ENCODE measurements around the gene UCP1.

Gene UCP1

GRCh38 chr4:140568507-140569306 lies at the start of gene UCP1:
UCP1 (minus strand) TSS chr4:140568961; CDS start chr4:140568729, 232 bp downstream.
- peak within 1 kb of the TSS; percentile 49 for H3K4me3 ChIP-seq (ENCODE audit: low read depth, low read length)
- DNase-seq (ENCODE audit: low read depth) = no peak

DNA sequence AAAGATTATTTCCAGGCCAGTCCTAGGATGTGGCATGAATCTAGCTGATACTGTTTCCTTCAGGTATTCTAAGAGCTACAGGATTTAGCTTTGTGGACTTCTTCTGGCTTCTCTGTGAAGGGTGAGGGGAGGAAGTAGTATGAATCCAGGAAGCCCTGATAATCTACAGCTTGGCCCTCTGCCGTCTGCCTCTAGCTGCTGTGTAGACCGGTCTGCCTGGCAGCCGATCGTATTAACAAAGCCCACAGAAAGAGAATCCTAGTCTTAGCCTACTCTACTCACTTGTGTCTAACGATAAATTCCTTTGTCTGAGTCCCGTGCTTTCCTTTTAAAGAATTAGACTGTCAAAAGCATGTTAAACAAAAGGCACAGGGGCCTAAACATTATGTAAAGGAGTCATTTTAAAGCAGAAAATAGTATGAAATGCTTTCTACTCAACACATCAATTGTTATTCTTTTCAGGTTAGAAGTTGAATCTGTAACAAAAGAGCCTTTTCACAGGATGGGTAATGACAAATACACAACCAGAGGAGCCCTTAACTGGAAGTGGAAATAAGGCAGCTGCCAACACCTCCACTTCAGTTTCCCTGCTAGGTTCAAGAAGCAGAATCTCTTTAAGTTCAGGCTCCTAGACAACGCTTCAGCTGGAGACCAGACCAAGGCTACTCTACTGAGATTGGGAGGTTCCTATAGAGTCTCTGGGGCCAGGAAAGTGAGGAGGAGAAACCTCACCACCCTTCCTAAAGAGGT lies 48.9 kb upstream of the UCP1 start:
- no peak overlapping the region for H3K4me3 ChIP-seq (ENCODE audit: low read depth, low read length)
- no peak for DNase-seq (ENCODE audit: low read depth)

DNA sequence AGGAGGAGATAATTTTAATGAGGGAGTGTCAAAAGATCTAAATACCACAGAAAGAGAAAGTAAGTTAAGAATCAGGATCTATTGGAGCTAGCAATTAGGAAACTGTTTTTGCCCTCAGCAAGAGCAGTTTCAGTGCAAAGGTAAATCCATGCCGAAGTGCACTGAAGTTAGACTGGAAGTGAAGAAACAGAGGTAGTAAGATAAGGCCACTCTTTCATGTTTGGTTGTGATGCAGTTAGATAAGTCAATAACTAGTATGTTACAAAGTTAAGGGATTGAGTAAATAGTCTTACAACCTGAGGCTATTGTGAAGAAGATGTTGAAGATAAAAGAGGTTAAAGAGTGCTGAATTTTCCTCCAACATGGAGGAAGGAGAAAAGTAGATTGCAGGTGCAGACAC lies 46.7 kb upstream of the UCP1 start:
- H3K4me3 ChIP-seq (ENCODE audit: low read depth, low read length) = no peak overlapping the region
- DNase-seq (ENCODE audit: low read depth) = no peak

DNA sequence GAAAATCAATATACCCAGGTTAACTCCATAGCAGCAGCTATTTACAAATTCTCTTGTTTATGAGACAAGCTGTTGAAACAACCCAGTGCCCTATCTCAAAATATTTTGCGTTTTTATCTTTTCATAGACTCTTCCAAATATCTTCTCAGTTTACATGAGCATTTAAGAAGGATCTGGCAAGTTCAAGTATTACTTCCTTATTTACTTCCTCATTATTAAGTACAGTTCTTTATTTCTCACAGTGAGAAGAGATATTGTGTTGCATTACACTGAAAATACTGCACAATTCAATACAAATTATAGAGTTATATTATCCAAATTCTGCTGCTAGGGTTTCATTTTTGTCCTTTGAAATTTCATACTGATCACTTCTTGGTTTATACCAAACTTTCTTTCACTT lies 43.6 kb upstream of the UCP1 start:
- no peak overlapping the region for H3K4me3 ChIP-seq (ENCODE audit: low read depth, low read length)
- no peak for DNase-seq (ENCODE audit: low read depth)

DNA sequence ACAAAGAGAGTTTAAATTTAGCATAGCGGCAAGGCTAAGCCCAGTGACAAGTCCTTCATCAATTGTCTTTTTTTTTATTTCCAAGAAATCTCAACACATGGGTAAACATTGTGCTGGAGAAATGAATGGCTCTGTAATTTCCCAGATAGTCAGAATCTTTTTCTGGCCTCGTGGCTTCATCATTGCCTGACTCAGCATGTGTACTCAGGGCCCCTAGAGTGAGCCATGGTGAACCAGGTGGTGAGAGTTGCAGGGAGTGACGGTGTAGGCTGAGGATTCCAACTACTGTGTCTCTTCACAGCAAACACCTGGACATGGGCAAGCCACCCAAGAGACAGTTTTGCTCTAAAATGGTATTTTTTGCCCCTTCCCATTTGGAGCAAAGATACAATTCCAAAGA lies 43.1 kb upstream of the UCP1 start:
- peak; percentile 10 for DNase-seq (ENCODE audit: low read depth)
- H3K4me3 ChIP-seq (ENCODE audit: low read depth, low read length) = no peak overlapping the region

DNA sequence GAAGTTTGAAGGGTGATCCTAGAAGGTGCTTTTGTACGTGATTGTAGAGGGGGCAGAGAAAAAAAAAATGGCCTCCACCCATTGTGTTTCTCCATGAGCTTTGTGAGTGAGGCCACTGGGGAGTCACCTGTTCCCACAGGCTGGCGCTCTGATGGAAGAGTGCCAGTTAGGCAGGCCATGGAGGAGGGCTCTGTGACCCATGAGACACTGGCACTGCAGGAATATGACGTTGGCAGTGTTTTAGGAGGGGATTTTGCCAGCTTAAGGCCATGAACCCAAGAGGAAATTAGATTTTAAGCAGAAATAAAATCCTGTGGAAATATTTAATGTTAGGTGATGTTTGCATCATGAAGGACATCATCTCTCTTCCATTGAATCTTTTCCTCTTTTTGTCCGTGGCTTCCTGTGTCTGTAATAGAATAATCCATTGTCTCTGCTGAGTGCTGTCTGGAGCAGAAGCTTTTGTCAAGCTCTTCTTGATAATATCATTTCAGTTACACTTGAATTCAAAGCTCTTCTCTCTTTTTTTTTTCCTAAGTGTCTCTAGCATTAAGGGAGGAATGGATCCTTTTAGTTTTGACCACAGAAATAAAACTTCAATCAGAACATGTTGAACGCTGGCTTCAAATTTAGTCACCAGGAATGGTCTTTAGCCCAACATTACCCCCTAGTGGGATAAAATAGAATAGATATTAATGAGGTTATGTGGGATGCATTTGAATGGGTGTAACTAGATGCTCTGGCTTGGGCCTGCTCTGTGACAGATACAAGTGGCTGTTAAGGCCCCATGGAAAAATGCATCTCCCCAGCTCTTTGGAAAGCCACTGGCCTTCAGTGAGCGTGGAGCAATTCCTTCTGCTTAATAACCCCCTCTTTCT lies 41.0 kb upstream of the UCP1 start:
- no peak overlapping the region for H3K4me3 ChIP-seq (ENCODE audit: low read depth, low read length)
- DNase-seq (ENCODE audit: low read depth) = no peak

DNA sequence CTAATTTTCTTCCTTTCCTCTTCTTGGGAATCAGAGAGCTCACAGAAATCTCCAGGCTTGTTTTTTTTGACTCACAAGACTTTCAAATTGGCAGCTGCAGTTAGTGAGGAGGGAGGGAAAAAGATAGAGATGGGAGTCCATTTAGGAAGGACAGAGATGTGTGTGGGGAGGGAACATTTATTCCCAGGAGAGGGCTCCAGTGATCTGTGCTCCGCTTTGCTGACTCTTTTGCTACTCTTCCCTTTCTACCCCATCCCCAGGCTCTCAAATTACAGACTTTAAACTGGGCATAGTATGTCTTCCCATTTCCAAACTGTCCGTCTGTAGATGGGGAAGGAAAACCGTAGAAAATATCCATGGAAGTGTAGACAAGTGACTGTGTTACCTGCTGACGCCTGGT lies 39.1 kb upstream of the UCP1 start:
- DNase-seq (ENCODE audit: low read depth) = no peak

DNA sequence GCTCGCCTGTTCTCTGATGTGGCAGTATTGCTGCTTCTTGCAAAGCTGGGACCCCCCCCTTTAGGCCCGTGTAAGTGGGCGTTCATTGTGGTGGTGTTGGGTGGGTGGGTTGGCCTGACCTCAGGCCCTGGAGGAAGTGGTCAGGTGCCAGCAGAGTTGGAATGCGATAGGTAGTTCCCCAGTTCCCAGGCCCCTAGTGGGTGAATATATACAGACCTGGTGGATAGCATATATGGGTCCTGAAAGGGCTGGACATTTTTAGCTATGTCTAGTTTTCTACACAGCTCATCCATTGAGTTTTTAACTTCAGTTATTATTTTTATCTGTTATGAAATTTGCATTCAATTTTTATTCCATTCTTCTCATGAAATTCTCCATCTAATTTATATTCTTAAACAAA lies 35.8 kb upstream of the UCP1 start:
- no peak for DNase-seq (ENCODE audit: low read depth)
- H3K4me3 ChIP-seq (ENCODE audit: low read depth, low read length) = no peak overlapping the region

More for the DNA sequence above, 39.1 kb upstream of the UCP1 start:
- no peak overlapping the region for H3K4me3 ChIP-seq (ENCODE audit: low read depth, low read length)

DNA sequence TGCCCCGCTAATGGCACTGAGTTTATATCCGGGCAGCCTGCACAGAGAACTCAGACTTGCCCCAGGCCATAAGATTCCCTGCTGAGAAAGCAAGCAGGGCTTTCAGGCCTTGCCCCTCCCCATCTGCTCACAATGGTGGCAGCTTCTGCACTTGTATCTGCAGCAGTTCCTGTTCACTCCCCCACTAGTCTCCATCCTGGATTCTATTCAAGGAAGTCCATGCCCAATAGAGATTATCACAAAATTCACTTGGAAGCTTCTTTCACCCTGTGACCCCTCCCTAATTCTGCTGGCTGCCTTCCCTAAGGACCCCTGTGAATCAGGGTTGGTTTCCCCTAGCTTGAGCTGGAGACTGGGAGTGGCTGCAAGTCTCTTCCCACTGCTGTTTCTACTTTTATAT lies 34.5 kb upstream of the UCP1 start:
- H3K4me3 ChIP-seq (ENCODE audit: low read depth, low read length) = no peak overlapping the region
- DNase-seq (ENCODE audit: low read depth) = no peak

- no peak for DNase-seq (ENCODE audit: low read depth)
- H3K4me3 ChIP-seq (ENCODE audit: low read depth, low read length) = no peak overlapping the region
Observed at GRCh38 chr4:140602714-140603113, 34.0 kb upstream of the UCP1 start.

DNA sequence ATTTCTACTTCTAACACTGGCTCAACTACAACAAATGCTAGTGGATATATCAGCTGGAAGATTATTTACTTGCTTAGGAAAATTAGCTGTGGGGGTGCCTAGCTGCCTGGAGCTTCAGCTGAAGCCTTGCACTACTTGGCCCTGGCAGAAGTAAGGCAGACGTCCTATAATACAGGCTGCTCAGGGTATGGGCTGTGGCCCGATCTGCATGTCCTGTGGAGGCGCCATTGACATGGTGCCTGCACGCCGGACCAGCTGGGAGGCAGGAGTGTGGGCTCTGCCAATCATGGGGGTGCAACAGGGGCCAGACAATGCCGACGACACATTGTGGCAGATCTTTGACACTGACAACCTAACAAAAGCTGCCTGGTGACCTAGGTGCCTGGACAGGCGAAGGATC lies 31.6 kb upstream of the UCP1 start:
- DNase-seq (ENCODE audit: low read depth) = no peak
- H3K4me3 ChIP-seq (ENCODE audit: low read depth, low read length) = no peak overlapping the region

DNA sequence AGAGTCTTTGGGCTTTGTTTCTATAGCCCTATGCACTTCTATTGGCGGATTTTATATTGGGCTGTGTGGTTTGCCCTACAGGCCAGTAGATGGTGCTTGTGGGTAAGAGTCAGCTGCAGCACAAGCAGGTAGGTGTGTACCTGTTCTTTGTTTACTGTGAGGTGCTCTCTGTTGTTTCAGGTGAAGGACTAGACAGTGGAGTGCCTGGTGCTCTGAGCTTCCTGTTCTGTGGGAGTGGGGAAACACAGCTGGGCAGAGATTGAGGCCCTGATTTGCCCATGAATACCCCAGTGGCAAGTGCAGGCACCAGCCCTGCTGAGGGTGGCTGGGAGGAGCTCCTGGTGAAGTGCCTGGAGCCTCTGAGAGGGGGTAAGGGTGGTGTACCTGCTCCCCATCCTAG lies 26.3 kb upstream of the UCP1 start:
- no peak overlapping the region for H3K4me3 ChIP-seq (ENCODE audit: low read depth, low read length)
- no peak for DNase-seq (ENCODE audit: low read depth)

- H3K4me3 ChIP-seq (ENCODE audit: low read depth, low read length) = no peak overlapping the region
- no peak for DNase-seq (ENCODE audit: low read depth)
Observed at GRCh38 chr4:140584439-140584838, 15.7 kb upstream of the UCP1 start.

GRCh38 chr4:140581078-140581477 lies 12.3 kb upstream of the UCP1 start:
- no peak for DNase-seq (ENCODE audit: low read depth)
- no peak overlapping the region for H3K4me3 ChIP-seq (ENCODE audit: low read depth, low read length)

GRCh38 chr4:140579278-140579677 lies 10.5 kb upstream of the UCP1 start:
- no peak for DNase-seq (ENCODE audit: low read depth)
- H3K4me3 ChIP-seq (ENCODE audit: low read depth, low read length) = no peak overlapping the region

- no peak overlapping the region for H3K4me3 ChIP-seq (ENCODE audit: low read depth, low read length)
- DNase-seq (ENCODE audit: low read depth) = no peak
Observed at GRCh38 chr4:140575489-140575888, 6.7 kb upstream of the UCP1 start.

DNA sequence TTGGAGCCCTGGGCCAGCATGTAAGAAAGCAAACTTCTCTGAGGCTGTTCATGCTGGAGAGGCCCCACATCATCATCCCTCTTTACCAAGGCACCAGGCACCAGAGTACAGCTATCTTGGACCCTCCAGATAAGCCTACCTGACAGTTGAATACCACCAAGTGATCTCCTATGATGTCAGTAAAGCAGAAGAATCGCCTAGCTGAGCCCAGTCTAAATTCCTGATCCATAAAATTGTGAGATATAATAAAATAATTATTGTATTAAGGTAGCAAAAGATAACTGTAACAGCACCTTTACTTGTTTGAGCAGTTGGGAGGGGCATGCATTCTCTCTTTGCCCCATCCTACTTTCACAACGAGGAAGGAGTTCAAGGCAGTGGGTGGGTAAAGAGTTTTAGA lies 2.9 kb upstream of the UCP1 start:
- DNase-seq (ENCODE audit: low read depth) = no peak
- no peak overlapping the region for H3K4me3 ChIP-seq (ENCODE audit: low read depth, low read length)

DNA sequence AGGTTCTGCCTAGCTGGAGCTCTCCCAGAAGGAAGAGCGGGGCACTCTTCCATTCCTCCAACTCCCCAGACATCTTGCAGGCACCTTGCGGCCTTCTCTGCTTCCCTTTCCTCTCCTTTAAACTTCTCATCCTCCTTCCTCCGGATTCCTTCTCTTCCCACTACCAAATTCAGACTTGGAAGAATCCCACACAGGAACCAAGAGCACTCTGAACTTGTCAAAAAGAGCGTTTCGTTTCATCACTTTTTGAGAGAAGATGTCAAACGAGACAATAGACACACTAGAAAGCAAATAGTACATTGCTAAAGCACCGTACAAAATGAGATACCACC lies 512 bp upstream of the UCP1 start:
- DNase-seq (ENCODE audit: low read depth) = no peak
- peak overlapping the region; percentile 49 for H3K4me3 ChIP-seq (ENCODE audit: low read depth, low read length)

- no peak overlapping the region for H3K4me3 ChIP-seq (ENCODE audit: low read depth, low read length)
- no peak for DNase-seq (ENCODE audit: low read depth)
Observed at GRCh38 chr4:140559696-140560095, 9.1 kb downstream of the UCP1 start.

DNA sequence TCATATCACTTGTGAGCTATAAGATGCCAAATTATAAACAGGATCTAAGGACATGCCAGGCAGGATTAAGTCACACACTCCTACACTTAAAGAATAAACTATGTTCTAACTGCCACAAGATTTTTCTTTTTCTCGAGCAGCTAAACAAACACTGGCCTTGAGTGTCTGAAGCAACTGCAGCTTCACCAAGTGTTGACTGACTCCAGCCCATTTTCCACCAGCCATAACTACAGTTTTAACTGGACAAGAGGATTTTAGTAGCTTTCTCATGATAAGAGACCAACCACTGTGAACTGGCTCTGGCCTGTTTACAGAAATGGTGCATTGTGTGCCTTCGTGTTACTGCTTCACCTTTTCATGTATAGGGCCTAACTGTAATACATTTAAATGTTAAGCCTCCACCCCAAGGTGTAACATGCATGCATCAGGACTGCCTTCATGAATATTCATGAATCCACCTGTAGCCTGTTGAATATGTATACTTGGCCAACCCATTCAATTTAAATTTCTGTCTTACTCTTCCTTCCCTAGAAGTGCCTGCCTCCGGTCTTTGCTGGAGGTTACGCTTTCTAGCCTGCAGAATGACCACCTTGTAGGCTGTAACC lies 10.8 kb downstream of the UCP1 start:
- no peak for DNase-seq (ENCODE audit: low read depth)
- H3K4me3 ChIP-seq (ENCODE audit: low read depth, low read length) = no peak overlapping the region

Measured in skeletal muscle cell (primary cell).